Thyroid gland (tissue), 4 donors: Measurements from ENCODE around the gene PATJ.

Experiments
- CTCF ChIP-seq, 6 experiments: fragments of 200-600 bp in 3 of 6; fragments of 450-650 bp in 3 of 6; sonication (generic) in 3 of 6; IDR thresholded peaks; one replicate each; pipeline ENCODE4 v1.5.1; 2016 to 2019; ENCODE audit warnings: antibody characterized with exemption in 6 of 6, mild to moderate bottlenecking in 2 of 6, inconsistent platforms in 1 of 6, moderate library complexity in 1 of 6
- POLR2A ChIP-seq, 2 donors: fragments of 450-650 bp; IDR thresholded peaks; one replicate each; pipeline ENCODE4 v1.6.1; 2017; ENCODE audit warnings: antibody characterized with exemption in 2 of 2, mild to moderate bottlenecking in 2 of 2, moderate library complexity in 1 of 2

- TF ChIP-seq CTCF (IDR thresholded peaks at IDR 0.05) (no peak), POLR2A (IDR thresholded peaks at IDR 0.05) (no peak)
Measured at GRCh38 chr1:62013264-62013663, 271.0 kb downstream of the PATJ start.
